Stomach (tissue), 4 donors: Measurements from ENCODE around the gene ZFP91.

Experiments
- CTCF ChIP-seq, 7 experiments: fragments of 450-650 bp in 4 of 7; fragments of 200-600 bp in 3 of 7; sonication (generic) in 3 of 7; IDR thresholded peaks; one replicate each; pipeline ENCODE4 v1.5.1; 2016 to 2019; ENCODE audit warnings: antibody characterized with exemption in 7 of 7, control low read depth in 2 of 7, mild to moderate bottlenecking in 1 of 7
- EP300 ChIP-seq: sonication (generic); formaldehyde crosslinking; IDR thresholded peaks from one replicate; pipeline ENCODE4 v1.6.1; 2017; ENCODE audit warnings: antibody characterized with exemption
- POLR2A ChIP-seq, 4 donors: fragments of 450-650 bp; IDR thresholded peaks; one replicate each; pipeline ENCODE4 v1.6.1; 2016; ENCODE audit warnings: antibody characterized with exemption in 4 of 4, control low read depth in 2 of 4, mild to moderate bottlenecking in 1 of 4, moderate library complexity in 1 of 4
- POLR2AphosphoS5 ChIP-seq, 3 donors: sonication (generic); formaldehyde crosslinking; IDR thresholded peaks; one replicate each; pipeline ENCODE4 v1.6.1; 2016; ENCODE audit warnings: antibody characterized with exemption in 3 of 3

GRCh38 chr11:58637371-58637770 is 58.5 kb downstream of the ZFP91 start:
- no peak for TF ChIP-seq POLR2AphosphoS5 (IDR thresholded peaks at IDR 0.05)
- TF ChIP-seq CTCF (IDR thresholded peaks at IDR 0.05) = no peak
- no peak for TF ChIP-seq EP300
- no peak for TF ChIP-seq POLR2A (IDR thresholded peaks at IDR 0.05)
